HepG2 (cell line): ENCODE results near the gene SLC39A2. TPM values are rescaled to one million over a fixed set of nuclear protein-coding genes. Genes with fewer than 3 reads are reported as not detected.

Experiments used
- HDAC1 ChIP-seq: sonication (generic); formaldehyde crosslinking; IDR thresholded peaks from 2 replicates; pipeline ENCODE4 v1.5.1; 2020; ENCODE audit warnings: mild to moderate bottlenecking, missing genetic modification reagents
- IKZF5 ChIP-seq: IDR thresholded peaks from 2 replicates; pipeline ENCODE4 v1.6.1; 2018; ENCODE audit warnings: missing genetic modification reagents, mild to moderate bottlenecking, missing compliant biosample characterization
- IRF9 ChIP-seq: sonication (generic); formaldehyde crosslinking; IDR thresholded peaks from 2 replicates; pipeline ENCODE4 v1.8.0; 2022; ENCODE audit warnings: missing genetic modification reagents, mild to moderate bottlenecking, borderline replicate concordance
- MEF2D ChIP-seq: sonication (generic); formaldehyde crosslinking; IDR thresholded peaks from 2 replicates; pipeline ENCODE4 v1.5.1; 2020; ENCODE audit warnings: mild to moderate bottlenecking, missing genetic modification reagents
- NKX3-1 ChIP-seq: sonication (generic); formaldehyde crosslinking; IDR thresholded peaks from 2 replicates; pipeline ENCODE4 v1.5.0; 2020; ENCODE audit warnings: missing genetic modification reagents
- POGK ChIP-seq: sonication (generic); formaldehyde crosslinking; conservative IDR thresholded peaks from 2 replicates; pipeline ENCODE4 v1.8.0; 2022; ENCODE audit warnings: mild to moderate bottlenecking, moderate library complexity, missing genetic modification reagents
- SOX13 ChIP-seq, 3 experiments: fragments of 450-650 bp in 1 of 3; sonication (generic) in 1 of 3; formaldehyde crosslinking in 1 of 3; IDR thresholded peaks in 2 of 3; conservative IDR thresholded peaks in 1 of 3; 2 replicates each; pipeline versions ENCODE4 v1.5.0 to v1.6.1; 2016 to 2020; ENCODE audit warnings: antibody characterized with exemption in 1 of 3, mild to moderate bottlenecking in 1 of 3, missing compliant biosample characterization in 1 of 3, missing genetic modification reagents in 1 of 3, moderate library complexity in 1 of 3
- SOX5 ChIP-seq: IDR thresholded peaks from 2 replicates; pipeline ENCODE4 v1.6.1; 2016; ENCODE audit warnings: borderline replicate concordance
- TEAD3 ChIP-seq: optimal IDR thresholded peaks from 2 replicates; pipeline ENCODE3; 2016; ENCODE audit warnings: borderline replicate concordance
- ZBTB49 ChIP-seq: sonication (generic); formaldehyde crosslinking; IDR thresholded peaks from 2 replicates; pipeline ENCODE4 v1.4.0; 2020; ENCODE audit warnings: missing genetic modification reagents, borderline replicate concordance
- ZFY ChIP-seq: sonication (generic); formaldehyde crosslinking; IDR thresholded peaks from 2 replicates; pipeline ENCODE4 v1.4.0; 2020; ENCODE audit warnings: missing genetic modification reagents
- ZNF20 ChIP-seq: sonication (generic); formaldehyde crosslinking; IDR thresholded peaks from 2 replicates; pipeline ENCODE4 v1.4.0; 2020; ENCODE audit warnings: mild to moderate bottlenecking, moderate library complexity, missing genetic modification reagents
- ZNF740 ChIP-seq: sonication (generic); formaldehyde crosslinking; IDR thresholded peaks from 2 replicates; pipeline ENCODE4 v1.4.0; 2020; ENCODE audit warnings: missing genetic modification reagents
- ZNF749 ChIP-seq: sonication (generic); formaldehyde crosslinking; IDR thresholded peaks from 2 replicates; pipeline ENCODE4 v1.8.0; 2022; ENCODE audit warnings: mild to moderate bottlenecking, missing genetic modification reagents, moderate library complexity, borderline replicate concordance
- polyA plus RNA-seq, 8 experiments: library from polyadenylated mRNA; depleted of rRNA in 3 of 8; stranded (reverse) in 7 of 8; unstranded in 1 of 8; fragments of >200 nt; fragmentation: Illumina TruSeq in 4 of 8; extraction: Trizol in 4 of 8; gene quantifications; 2 replicates each; pipeline versions ENCODE4 v1.2.1 to v1.2.3, GENCODE V29; 2011 to 2016; ENCODE audit warnings: low read depth in 4 of 8, missing spikeins in 1 of 8, mixed read lengths in 1 of 8; ENCODE audit not compliant: insufficient read depth in 1 of 8
- total RNA-seq, 5 experiments: library from RNA; depleted of rRNA; stranded (reverse); fragments of >200 nt; fragmentation: Illumina TruSeq; extraction: Trizol; gene quantifications; 2 replicates each; pipeline ENCODE4 v1.2.3, GENCODE V29; 2016; ENCODE audit warnings: low read depth in 1 of 5
- TF ChIP-seq, protein P1 (sequence below): sonication (generic); formaldehyde crosslinking; IDR thresholded peaks from 2 replicates; pipeline ENCODE4 v1.5.0; 2020; ENCODE audit warnings: missing genetic modification reagents
- TF ChIP-seq, protein P2 (sequence below): sonication (generic); formaldehyde crosslinking; IDR thresholded peaks from 2 replicates; pipeline ENCODE4; 2020; ENCODE audit warnings: missing genetic modification reagents, mild to moderate bottlenecking, borderline replicate concordance

Gene SLC39A2
- total and polyA plus RNA-seq, 2 of the 13 experiments (the other 11 are each of a cell fraction or from before 2014, with no cell fraction given) = 0.08 to 0.11 TPM

- TF ChIP-seq TEAD3 (CRISPR knock-in tag) (peak; percentile 93), NKX3-1 (0 out of 2 replicates have a peak, but pooled peaks have one; percentile 55), MEF2D (CRISPR knock-in tag) (peak; percentile 62; the same call in 1 of the 2 replicates), SOX5 (CRISPR knock-in tag) (no peak), IKZF5 (CRISPR knock-in tag) (peak; percentile 11; the same call in 1 of the 2 replicates), SOX13 (IDR thresholded peaks at IDR 0.05) (no peak), SOX13 (CRISPR knock-in tag; conservative IDR thresholded peaks at IDR 0.05 in 1 of 2, IDR thresholded peaks at IDR 0.05 in 1 of 2) (peak in 1 of 2 experiments; percentile 30; a peak in 1 of 4 replicates), HDAC1 (CRISPR knock-in tag) (no peak), ZNF20 (CRISPR knock-in tag) (no peak), ZNF749 (CRISPR knock-in tag) (no peak; the same call in 1 of the 2 replicates), POGK (CRISPR knock-in tag) (peak; percentile 61), IRF9 (CRISPR knock-in tag) (peak; percentile 47; the same call in 1 of the 2 replicates), ZFY (peak; percentile 67; the same call in 1 of the 2 replicates), ZBTB49 (CRISPR knock-in tag) (no peak), ZNF740 (peak; percentile 74; the same call in 1 of the 2 replicates)
- TF ChIP-seq, protein P1, sequence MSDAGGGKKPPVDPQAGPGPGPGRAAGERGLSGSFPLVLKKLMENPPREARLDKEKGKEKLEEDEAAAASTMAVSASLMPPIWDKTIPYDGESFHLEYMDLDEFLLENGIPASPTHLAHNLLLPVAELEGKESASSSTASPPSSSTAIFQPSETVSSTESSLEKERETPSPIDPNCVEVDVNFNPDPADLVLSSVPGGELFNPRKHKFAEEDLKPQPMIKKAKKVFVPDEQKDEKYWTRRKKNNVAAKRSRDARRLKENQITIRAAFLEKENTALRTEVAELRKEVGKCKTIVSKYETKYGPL (CRISPR knock-in tag) = 0 out of 2 replicates have a peak, but pooled peaks have one; percentile 38
- TF ChIP-seq, protein P2, sequence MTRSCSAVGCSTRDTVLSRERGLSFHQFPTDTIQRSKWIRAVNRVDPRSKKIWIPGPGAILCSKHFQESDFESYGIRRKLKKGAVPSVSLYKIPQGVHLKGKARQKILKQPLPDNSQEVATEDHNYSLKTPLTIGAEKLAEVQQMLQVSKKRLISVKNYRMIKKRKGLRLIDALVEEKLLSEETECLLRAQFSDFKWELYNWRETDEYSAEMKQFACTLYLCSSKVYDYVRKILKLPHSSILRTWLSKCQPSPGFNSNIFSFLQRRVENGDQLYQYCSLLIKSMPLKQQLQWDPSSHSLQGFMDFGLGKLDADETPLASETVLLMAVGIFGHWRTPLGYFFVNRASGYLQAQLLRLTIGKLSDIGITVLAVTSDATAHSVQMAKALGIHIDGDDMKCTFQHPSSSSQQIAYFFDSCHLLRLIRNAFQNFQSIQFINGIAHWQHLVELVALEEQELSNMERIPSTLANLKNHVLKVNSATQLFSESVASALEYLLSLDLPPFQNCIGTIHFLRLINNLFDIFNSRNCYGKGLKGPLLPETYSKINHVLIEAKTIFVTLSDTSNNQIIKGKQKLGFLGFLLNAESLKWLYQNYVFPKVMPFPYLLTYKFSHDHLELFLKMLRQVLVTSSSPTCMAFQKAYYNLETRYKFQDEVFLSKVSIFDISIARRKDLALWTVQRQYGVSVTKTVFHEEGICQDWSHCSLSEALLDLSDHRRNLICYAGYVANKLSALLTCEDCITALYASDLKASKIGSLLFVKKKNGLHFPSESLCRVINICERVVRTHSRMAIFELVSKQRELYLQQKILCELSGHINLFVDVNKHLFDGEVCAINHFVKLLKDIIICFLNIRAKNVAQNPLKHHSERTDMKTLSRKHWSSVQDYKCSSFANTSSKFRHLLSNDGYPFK (CRISPR knock-in tag) = peak; percentile 47; the same call in 1 of the 2 replicates
Measured at GRCh38 chr14:20970983-20971704, 27.9 kb upstream of the SLC39A2 start (continued).
